Testis (tissue), 3 donors: ENCODE measurements around the gene HOTAIR. TPM values are rescaled to one million over a fixed set of nuclear protein-coding genes. Genes with fewer than 3 reads are reported as not detected.

Source experiments
- DNase-seq: peaks from one replicate; pipeline ENCODE4 v3.0.0-alpha.2; 2019
- H3K27ac ChIP-seq, 2 donors: fragments of 200-600 bp; sonication (generic); one replicate each; pipeline ENCODE4 v1.5.1; 2019
- H3K27me3 ChIP-seq: fragments of 200-600 bp; sonication (generic); one replicate; pipeline ENCODE4 v1.5.1; 2019
- H3K36me3 ChIP-seq: fragments of 200-600 bp; sonication (generic); one replicate; pipeline ENCODE4 v1.5.1; 2017; ENCODE audit warnings: low read depth; ENCODE audit errors: missing control alignments
- H3K4me1 ChIP-seq: fragments of 200-600 bp; sonication (generic); one replicate; pipeline ENCODE4 v1.5.1; 2019
- H3K4me3 ChIP-seq, 2 donors: fragments of 200-600 bp; sonication (generic); one replicate each; pipeline ENCODE4 v1.5.1; 2017 to 2019
- H3K9me3 ChIP-seq: fragments of 200-600 bp; sonication (generic); one replicate; pipeline ENCODE4 v1.5.1; 2017
- CTCF ChIP-seq, 3 experiments: fragments of 450-650 bp in 2 of 3; fragments of 200-600 bp in 1 of 3; sonication (generic) in 1 of 3; IDR thresholded peaks; one replicate each; pipeline ENCODE4 v1.5.1; 2016 to 2019; ENCODE audit warnings: antibody characterized with exemption in 3 of 3, mild to moderate bottlenecking in 2 of 3, moderate library complexity in 1 of 3
- POLR2A ChIP-seq: fragments of 450-650 bp; IDR thresholded peaks from one replicate; pipeline ENCODE4 v1.6.1; 2017; ENCODE audit warnings: antibody characterized with exemption, mild to moderate bottlenecking, moderate library complexity
- WGBS, 2 donors: methylation state at CpG; one replicate each; pipeline ENCODE4 v1.1.5; 2018; 5-methylcytosine and 5-hydroxymethylcytosine counted together
- intact Hi-C: fragments of 100-400 bp; cut with DNase I; formaldehyde crosslinking; loops from one replicate; pipeline ENCODE4 v1.15.1; 2023; ENCODE audit warnings: low total_unique reads
- polyA plus RNA-seq: library from polyadenylated mRNA; stranded (reverse); fragments of 350-450 nt; fragmentation: Illumina TruSeq; extraction: RNeasy Lipid Tissue Mini Kit (QIAGEN cat#74804); gene quantifications from one replicate; pipeline ENCODE4 v1.2.3, GENCODE V29; 2014; ENCODE audit warnings: low read depth, low replicate concordance; ENCODE audit not compliant: insufficient read depth
- total RNA-seq, 2 donors: library from RNA; depleted of rRNA; stranded (reverse); fragments of >200 nt; gene quantifications; one replicate each; pipeline ENCODE4 v1.2.3, GENCODE V29; 2016

HOTAIR gene
- total and polyA plus RNA-seq, 3 donors from 2014 or later: 3.1 to 8.6 (median 3.4) TPM

GRCh38 chr12:53978477-53979356 lies 4.0 kb upstream of the HOTAIR start:
- Histone ChIP-seq H3K27me3 (peaks cover 10% of the 10 kb centered on the region), H3K4me3 (no peak overlapping the region), H3K4me1 (peaks cover 12% of the 10 kb centered on the region), H3K27ac (no peak overlapping the region), H3K9me3 (no peaks in the 10 kb centered on the region), H3K36me3 (no peaks in the 10 kb centered on the region)
- intact Hi-C loops: no loop called here
- TF ChIP-seq POLR2A (no peak), CTCF (IDR thresholded peaks at IDR 0.05) (no peak)
- DNase-seq: no peak
- WGBS, 2 donors: 47 to 53% methylated on average over 14 to 15 of the region's 15 CpGs

- H3K4me3 ChIP-seq: no peak overlapping the region
- H3K27ac ChIP-seq: no peak overlapping the region
- H3K4me1 ChIP-seq: peaks cover 12% of the 10 kb centered on the region
- peaks cover 10% of the 10 kb centered on the region for H3K27me3 ChIP-seq
- no peaks in the 10 kb centered on the region for H3K9me3 ChIP-seq
- DNase-seq: no peak
- no peak for TF ChIP-seq CTCF (IDR thresholded peaks at IDR 0.05)
- TF ChIP-seq POLR2A: no peak
- WGBS, 2 donors: 17 to 28% methylated on average over 11 of the region's 11 CpGs
- H3K36me3 ChIP-seq: no peaks in the 10 kb centered on the region
- intact Hi-C loops: no loop called here
Observed at GRCh38 chr12:53977596-53978445, 3.1 kb upstream of the HOTAIR start.

GRCh38 chr12:53976823-53977595 lies 2.3 kb upstream of the HOTAIR start:
- Histone ChIP-seq H3K4me3 (no peak overlapping the region), H3K27me3 (peaks cover 10% of the 10 kb centered on the region), H3K4me1 (peaks cover 12% of the 10 kb centered on the region), H3K36me3 (no peaks in the 10 kb centered on the region), H3K9me3 (no peaks in the 10 kb centered on the region), H3K27ac (no peak overlapping the region)
- TF ChIP-seq POLR2A: no peak
- no peak for TF ChIP-seq CTCF (IDR thresholded peaks at IDR 0.05)
- DNase-seq: no peak
- 53% methylated on average over 9 of the region's 9 CpGs for WGBS, 2 donors
- intact Hi-C loops: no loop called here

- Histone ChIP-seq H3K36me3 (no peaks in the 10 kb centered on the region), H3K27ac (no peak overlapping the region), H3K4me1 (peaks cover 12% of the 10 kb centered on the region), H3K4me3 (no peak overlapping the region), H3K27me3 (peaks cover 10% of the 10 kb centered on the region), H3K9me3 (no peaks in the 10 kb centered on the region)
- intact Hi-C loops: no loop called here
- WGBS, 2 donors: 18 to 34% methylated on average over 21 of the region's 21 CpGs
- DNase-seq: no peak
- TF ChIP-seq CTCF (IDR thresholded peaks at IDR 0.05) (no peak), POLR2A (no peak)
Observed at GRCh38 chr12:53976172-53976822, 1.5 kb upstream of the HOTAIR start.
